MM.1S (cell line): Measurements from ENCODE around the gene PGR.
"Not testable (repeated sequence)": the region's sequence is repeated elsewhere in the genome, so short reads cannot be mapped to it uniquely, and the experiment has no call there.

Experiments
- DNase-seq: peaks from one replicate; pipeline ENCODE4 v3.0.0-alpha.2; 2015
- H2AFZ ChIP-seq: fragments of 300-600 bp; sonication (generic); 2 replicates; pipeline ENCODE4 v1.6.0; 2016; ENCODE audit warnings: antibody characterized with exemption, low read length
- H3F3A ChIP-seq: fragments of 300-600 bp; sonication (generic); 2 replicates; pipeline ENCODE4 v1.6.1; 2016; ENCODE audit warnings: mild to moderate bottlenecking, antibody characterized with exemption, low read length, moderate library complexity, mixed read lengths; ENCODE audit not compliant: insufficient read depth
- H3K27ac ChIP-seq: fragments of 300-600 bp; sonication (generic); 2 replicates; pipeline ENCODE4 v1.5.1; 2016; ENCODE audit warnings: mild to moderate bottlenecking, low read length
- H3K27me3 ChIP-seq: fragments of 300-600 bp; sonication (generic); replicated peaks from 2 replicates; pipeline ENCODE4 v1.6.0; 2016; ENCODE audit warnings: low read length; ENCODE audit not compliant: insufficient read depth
- H3K36me3 ChIP-seq: fragments of 300-600 bp; sonication (generic); replicated peaks from 2 replicates; pipeline ENCODE4 v1.6.1; 2016; ENCODE audit warnings: mild to moderate bottlenecking, low read length, mixed read lengths; ENCODE audit not compliant: insufficient read depth
- H3K4me1 ChIP-seq: fragments of 300-600 bp; sonication (generic); 2 replicates; pipeline ENCODE4 v1.6.1; 2016; ENCODE audit warnings: low read length, mixed read lengths
- H3K4me2 ChIP-seq: fragments of 300-600 bp; sonication (generic); 2 replicates; pipeline ENCODE4 v1.6.0; 2016; ENCODE audit warnings: low read depth, low read length
- H3K4me3 ChIP-seq: fragments of 300-600 bp; sonication (generic); 2 replicates; pipeline ENCODE4 v1.5.1; 2016; ENCODE audit warnings: low read length, mixed read lengths
- H3K79me2 ChIP-seq: fragments of 300-600 bp; sonication (generic); 2 replicates; pipeline ENCODE4 v1.6.1; 2016; ENCODE audit warnings: mixed run types, low read length, mixed read lengths
- H3K9ac ChIP-seq: fragments of 300-600 bp; sonication (generic); 2 replicates; pipeline ENCODE4 v1.6.1; 2016; ENCODE audit warnings: low read length, mixed read lengths
- H3K9me2 ChIP-seq: fragments of 300-600 bp; sonication (generic); replicated peaks from 2 replicates; pipeline ENCODE4 v1.6.1; 2016; ENCODE audit warnings: mild to moderate bottlenecking, low read length, mixed read lengths; ENCODE audit not compliant: insufficient read depth
- H3K9me3 ChIP-seq: fragments of 300-600 bp; sonication (generic); replicated peaks from 2 replicates; pipeline ENCODE4 v1.6.1; 2016; ENCODE audit warnings: mild to moderate bottlenecking, low read length, mixed read lengths; ENCODE audit not compliant: insufficient read depth
- H4K20me1 ChIP-seq: fragments of 300-600 bp; sonication (generic); 2 replicates; pipeline ENCODE4 v1.6.1; 2016; ENCODE audit warnings: mild to moderate bottlenecking, low read length, moderate library complexity, mixed read lengths; ENCODE audit not compliant: insufficient read depth
- EZH2 ChIP-seq: fragments of 300-600 bp; sonication (generic); optimal IDR thresholded peaks from 2 replicates; pipeline ENCODE3; 2017; ENCODE audit warnings: low read depth, mild to moderate bottlenecking, antibody characterized with exemption, low read length, mixed read lengths
- EZH2phosphoT487 ChIP-seq: fragments of 300-600 bp; sonication (generic); IDR thresholded peaks from 2 replicates; pipeline ENCODE4 v1.6.1; 2018; ENCODE audit warnings: antibody characterized with exemption, low read length
- TF ChIP-seq, protein P1 (sequence below): fragments of 300-600 bp; sonication (generic); IDR thresholded peaks from 2 replicates; pipeline ENCODE4 v1.5.1; 2016; ENCODE audit warnings: antibody characterized with exemption, low read length, mixed read lengths

PGR gene

DNA sequence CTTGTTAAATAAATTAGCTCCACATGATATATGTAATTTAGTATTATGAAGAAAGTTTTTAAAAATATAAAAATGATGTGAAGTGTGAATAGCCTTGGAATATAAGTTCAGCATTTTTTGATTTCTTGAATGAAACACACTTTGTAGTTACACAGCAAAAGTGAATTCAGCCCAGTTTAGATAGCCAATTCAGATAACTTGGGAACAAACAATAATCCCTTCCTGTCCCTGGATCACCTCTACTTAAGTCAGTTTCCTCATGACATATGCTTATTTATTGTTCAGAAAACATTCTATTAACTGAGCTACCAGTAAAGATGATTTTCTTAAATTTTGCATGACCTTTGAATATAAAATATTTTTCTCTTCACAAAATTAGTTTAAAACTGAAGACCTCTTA is 107.4 kb downstream of the PGR start:
- Histone ChIP-seq H3K9me2 (no peaks in the 10 kb centered on the region), H3K79me2 (no peaks in the 10 kb centered on the region), H3K4me3 (no peak overlapping the region), H3K4me1 (no peaks in the 10 kb centered on the region), H3F3A (no peaks in the 10 kb centered on the region), H2AFZ (no peak overlapping the region), H3K36me3 (no peaks in the 10 kb centered on the region), H3K9me3 (no peaks in the 10 kb centered on the region), H3K9ac (no peak overlapping the region), H4K20me1 (no peaks in the 10 kb centered on the region), H3K4me2 (no peak overlapping the region), H3K27me3 (no peaks in the 10 kb centered on the region), H3K27ac (no peak overlapping the region)
- no peak for DNase-seq
- TF ChIP-seq, protein P1, sequence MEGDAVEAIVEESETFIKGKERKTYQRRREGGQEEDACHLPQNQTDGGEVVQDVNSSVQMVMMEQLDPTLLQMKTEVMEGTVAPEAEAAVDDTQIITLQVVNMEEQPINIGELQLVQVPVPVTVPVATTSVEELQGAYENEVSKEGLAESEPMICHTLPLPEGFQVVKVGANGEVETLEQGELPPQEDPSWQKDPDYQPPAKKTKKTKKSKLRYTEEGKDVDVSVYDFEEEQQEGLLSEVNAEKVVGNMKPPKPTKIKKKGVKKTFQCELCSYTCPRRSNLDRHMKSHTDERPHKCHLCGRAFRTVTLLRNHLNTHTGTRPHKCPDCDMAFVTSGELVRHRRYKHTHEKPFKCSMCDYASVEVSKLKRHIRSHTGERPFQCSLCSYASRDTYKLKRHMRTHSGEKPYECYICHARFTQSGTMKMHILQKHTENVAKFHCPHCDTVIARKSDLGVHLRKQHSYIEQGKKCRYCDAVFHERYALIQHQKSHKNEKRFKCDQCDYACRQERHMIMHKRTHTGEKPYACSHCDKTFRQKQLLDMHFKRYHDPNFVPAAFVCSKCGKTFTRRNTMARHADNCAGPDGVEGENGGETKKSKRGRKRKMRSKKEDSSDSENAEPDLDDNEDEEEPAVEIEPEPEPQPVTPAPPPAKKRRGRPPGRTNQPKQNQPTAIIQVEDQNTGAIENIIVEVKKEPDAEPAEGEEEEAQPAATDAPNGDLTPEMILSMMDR, result no peak
- TF ChIP-seq EZH2phosphoT487 (no peak), EZH2 (no peak)

DNA sequence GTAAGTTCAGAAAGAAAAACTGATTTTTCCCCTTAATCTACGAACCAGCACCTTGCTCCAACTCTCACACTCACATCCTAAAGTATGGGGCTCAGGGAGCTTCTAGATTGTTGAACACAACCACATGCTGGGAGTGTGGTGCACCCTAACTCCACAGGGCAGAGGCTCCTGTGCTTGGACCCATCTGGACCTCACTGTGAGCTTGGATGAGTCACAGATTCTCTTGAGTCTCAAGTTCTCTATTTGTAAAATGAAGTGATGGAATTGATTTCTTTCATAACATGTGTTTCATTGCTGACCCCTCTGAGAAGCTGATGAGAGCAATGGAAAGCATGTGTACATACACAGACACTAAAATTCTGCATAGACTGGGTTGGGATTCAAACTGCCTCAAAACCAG is 109.7 kb downstream of the PGR start:
- Histone ChIP-seq H4K20me1 (no peaks in the 10 kb centered on the region), H3K79me2 (no peaks in the 10 kb centered on the region), H3K9me2 (no peaks in the 10 kb centered on the region), H3K36me3 (no peaks in the 10 kb centered on the region), H3K4me2 (no peak overlapping the region), H3F3A (no peaks in the 10 kb centered on the region), H3K27ac (no peak overlapping the region), H3K9me3 (no peaks in the 10 kb centered on the region), H3K4me1 (no peaks in the 10 kb centered on the region), H3K9ac (no peak overlapping the region), H3K27me3 (no peaks in the 10 kb centered on the region), H2AFZ (no peak overlapping the region), H3K4me3 (no peak overlapping the region)
- DNase-seq, result no peak
- TF ChIP-seq EZH2phosphoT487, result no peak

DNA sequence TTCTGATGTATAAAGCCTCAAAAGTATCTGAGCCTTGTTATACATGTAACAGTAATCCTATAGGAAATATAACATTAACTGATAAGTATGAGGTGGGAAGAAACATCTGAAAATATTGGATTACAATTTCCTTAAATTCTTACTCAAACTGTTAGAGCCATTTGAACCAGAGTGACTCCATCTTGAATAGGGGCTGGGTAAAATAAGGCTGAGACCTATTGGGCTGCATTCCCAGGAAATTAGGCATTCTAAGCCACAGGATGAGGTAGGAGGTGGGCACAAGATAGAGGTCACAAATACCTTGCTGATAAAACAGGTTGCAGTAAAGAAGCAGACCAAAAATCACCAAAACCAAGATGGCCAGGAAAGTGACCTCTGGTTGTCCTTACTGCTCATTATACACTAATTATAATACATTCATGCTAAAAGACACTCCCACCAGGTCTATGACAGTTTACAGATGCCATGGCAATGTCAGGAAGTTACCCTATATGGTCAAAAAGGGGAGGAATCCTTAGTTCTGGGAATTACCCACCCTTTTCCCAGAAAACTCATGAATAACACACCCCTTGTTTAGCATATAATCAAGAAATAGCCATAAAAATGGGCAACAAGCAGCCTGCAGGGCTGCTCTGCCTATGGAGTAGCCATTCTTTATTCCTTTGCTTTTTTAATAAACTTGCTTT is 114.9 kb downstream of the PGR start:
- no peak for TF ChIP-seq EZH2
- TF ChIP-seq, protein P1, result no peak
- no peak for TF ChIP-seq EZH2phosphoT487

DNA sequence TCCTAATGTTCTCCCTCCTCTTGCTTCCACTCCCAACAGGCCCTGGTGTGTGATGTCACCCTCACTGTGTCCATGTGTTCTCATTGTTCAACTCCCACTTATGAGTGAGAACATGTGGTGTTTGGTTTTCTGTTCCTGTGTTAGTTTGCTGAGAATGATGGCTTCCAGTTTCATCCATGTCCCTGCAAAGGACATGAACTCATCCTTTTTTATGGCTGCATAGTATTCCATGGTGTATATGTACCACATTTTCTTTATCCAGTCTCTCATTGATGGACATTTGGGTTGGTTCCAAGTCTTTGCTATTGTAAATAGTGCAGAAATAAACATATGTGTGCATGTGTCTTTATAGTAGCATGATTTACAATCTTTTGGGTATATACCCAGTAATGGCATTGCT is 115.9 kb downstream of the PGR start:
- H3K9me3 ChIP-seq, H3K4me2 ChIP-seq, H3K27me3 ChIP-seq, H3K79me2 ChIP-seq, DNase-seq, H2AFZ ChIP-seq, H3K9me2 ChIP-seq, H3K4me1 ChIP-seq, H3K9ac ChIP-seq, H3F3A ChIP-seq, H3K4me3 ChIP-seq, H4K20me1 ChIP-seq, H3K36me3 ChIP-seq, H3K27ac ChIP-seq: not testable (repeated sequence)

More for the DNA sequence above, 114.9 kb downstream of the PGR start:
- Histone ChIP-seq H4K20me1 (no peaks in the 10 kb centered on the region), H3K9me3 (no peaks in the 10 kb centered on the region), H3K36me3 (no peaks in the 10 kb centered on the region), H3K4me2 (no peak overlapping the region), H3F3A (no peaks in the 10 kb centered on the region), H3K27ac (no peak overlapping the region), H3K9me2 (no peaks in the 10 kb centered on the region), H3K4me1 (no peaks in the 10 kb centered on the region), H3K27me3 (no peaks in the 10 kb centered on the region), H3K9ac (no peak overlapping the region), H3K79me2 (no peaks in the 10 kb centered on the region), H3K4me3 (no peak overlapping the region), H2AFZ (no peak overlapping the region)
- DNase-seq, result no peak
